WTC11 (cell line): ENCODE measurements around the gene ARHGAP22. TPM values are rescaled to one million over a fixed set of nuclear protein-coding genes. Genes with fewer than 3 reads are reported as not detected.

Experiments
- ATAC-seq: fragments of 200-7000 bp; cut with Tn5 transposase; 2 replicates; pipeline ENCODE4 v1.10.0; 2021; ENCODE audit warnings: mild to moderate bottlenecking, moderate library complexity
- CTCF ChIA-PET: fragments of 300-600 bp; sonication (Branson Sonifier 250); formaldehyde crosslinking; loops from one replicate; lab custom pipeline; 2021; ENCODE audit warnings: antibody characterized with exemption; lab: Charles Lee
- POLR2A ChIA-PET: fragments of 350-600 bp; sonication (Branson Sonifier 250); formaldehyde crosslinking; loops from one replicate; lab custom pipeline; 2021; ENCODE audit warnings: antibody characterized with exemption; lab: Charles Lee
- DNase-seq: peaks from one replicate; pipeline ENCODE4 v3.0.0; 2021; ENCODE audit warnings: low spot score
- H3K27ac Mint-ChIP-seq: 2 replicates; pipeline ENCODE4 v1.8.0; 2021; ENCODE audit warnings: mixed read lengths
- H3K27me3 Mint-ChIP-seq: 2 replicates; pipeline ENCODE4 v1.8.0; 2021; ENCODE audit warnings: low read depth, mild to moderate bottlenecking, moderate library complexity, mixed read lengths
- H3K36me3 Mint-ChIP-seq: 2 replicates; pipeline ENCODE4 v1.8.0; 2021; ENCODE audit warnings: mixed read lengths
- H3K4me1 Mint-ChIP-seq: 2 replicates; pipeline ENCODE4 v1.8.0; 2022; ENCODE audit warnings: mixed read lengths
- H3K4me3 Mint-ChIP-seq: 2 replicates; pipeline ENCODE4 v1.8.0; 2021; ENCODE audit warnings: mild to moderate bottlenecking, moderate library complexity, mixed read lengths
- H3K9me3 Mint-ChIP-seq: 2 replicates; pipeline ENCODE4 v1.8.0; 2021; ENCODE audit warnings: mixed read lengths
- ATF3 ChIP-seq: sonication (generic); formaldehyde crosslinking; conservative IDR thresholded peaks from 2 replicates; pipeline ENCODE4 v1.8.1; 2022; ENCODE audit warnings: mild to moderate bottlenecking, missing genetic modification reagents
- E2F4 ChIP-seq: sonication (generic); formaldehyde crosslinking; IDR thresholded peaks from 2 replicates; pipeline ENCODE4 v1.8.1; 2022; ENCODE audit warnings: low read depth, mild to moderate bottlenecking, moderate library complexity, missing genetic modification reagents, borderline replicate concordance
- ELF4 ChIP-seq: sonication (generic); formaldehyde crosslinking; IDR thresholded peaks from 2 replicates; pipeline ENCODE4 v1.8.1; 2022; ENCODE audit warnings: low read depth, mild to moderate bottlenecking, moderate library complexity, missing genetic modification reagents
- EMX1 ChIP-seq: fragments of 250-450 bp; sonication (Bioruptor Pico); IDR thresholded peaks from 2 replicates; pipeline ENCODE4 v1.8.0; 2021; ENCODE audit warnings: mild to moderate bottlenecking
- ERG ChIP-seq: fragments of 250-450 bp; sonication (Bioruptor Pico); IDR thresholded peaks from 2 replicates; pipeline ENCODE4 v1.8.0; 2021; ENCODE audit warnings: mild to moderate bottlenecking
- FOXP4 ChIP-seq: sonication (generic); formaldehyde crosslinking; IDR thresholded peaks from 2 replicates; pipeline ENCODE4 v1.8.0; 2022; ENCODE audit warnings: mild to moderate bottlenecking, missing genetic modification reagents
- GRHL2 ChIP-seq: fragments of 250-450 bp; sonication (Bioruptor Pico); IDR thresholded peaks from 2 replicates; pipeline ENCODE4 v1.8.0; 2022; ENCODE audit warnings: mild to moderate bottlenecking, moderate library complexity; ENCODE audit not compliant: insufficient replicate concordance, severe bottlenecking
- MAX ChIP-seq: sonication (generic); formaldehyde crosslinking; IDR thresholded peaks from 2 replicates; pipeline ENCODE4 v1.8.0; 2022; ENCODE audit warnings: mild to moderate bottlenecking, missing genetic modification reagents
- NFE2L1 ChIP-seq: sonication (generic); formaldehyde crosslinking; IDR thresholded peaks from 2 replicates; pipeline ENCODE4 v1.8.1; 2023; ENCODE audit warnings: missing genetic modification reagents
- NFYB ChIP-seq: sonication (generic); formaldehyde crosslinking; conservative IDR thresholded peaks from 2 replicates; pipeline ENCODE4 v1.8.0; 2022; ENCODE audit warnings: low read depth, missing genetic modification reagents
- OVOL2 ChIP-seq: fragments of 250-450 bp; sonication (Bioruptor Pico); IDR thresholded peaks from 2 replicates; pipeline ENCODE4 v1.9.0; 2021; ENCODE audit warnings: mild to moderate bottlenecking, borderline replicate concordance
- SMAD4 ChIP-seq: sonication (generic); formaldehyde crosslinking; IDR thresholded peaks from 2 replicates; pipeline ENCODE4 v1.8.0; 2022; ENCODE audit warnings: mild to moderate bottlenecking, missing genetic modification reagents
- TEAD1 ChIP-seq: sonication (generic); formaldehyde crosslinking; IDR thresholded peaks from 2 replicates; pipeline ENCODE4 v1.8.0; 2022; ENCODE audit warnings: mild to moderate bottlenecking, missing genetic modification reagents
- USF1 ChIP-seq: sonication (generic); formaldehyde crosslinking; IDR thresholded peaks from 2 replicates; pipeline ENCODE4 v1.8.0; 2022; ENCODE audit warnings: mild to moderate bottlenecking, missing genetic modification reagents
- USF2 ChIP-seq: sonication (generic); formaldehyde crosslinking; IDR thresholded peaks from 2 replicates; pipeline ENCODE4 v1.8.1; 2023; ENCODE audit warnings: mild to moderate bottlenecking, missing genetic modification reagents, moderate library complexity
- ZBTB21 ChIP-seq: sonication (generic); formaldehyde crosslinking; IDR thresholded peaks from 2 replicates; pipeline ENCODE4 v1.8.1; 2023; ENCODE audit warnings: mild to moderate bottlenecking, missing genetic modification reagents, borderline replicate concordance
- ZMAT4 ChIP-seq: fragments of 250-450 bp; sonication (Bioruptor Pico); IDR thresholded peaks from 2 replicates; pipeline ENCODE4 v1.9.0; 2021; ENCODE audit warnings: mild to moderate bottlenecking
- ZNF138 ChIP-seq: sonication (generic); formaldehyde crosslinking; conservative IDR thresholded peaks from 2 replicates; pipeline ENCODE4 v1.8.1; 2022; ENCODE audit warnings: mild to moderate bottlenecking, moderate library complexity, missing genetic modification reagents
- ZNF263 ChIP-seq: sonication (generic); formaldehyde crosslinking; IDR thresholded peaks from 2 replicates; pipeline ENCODE4 v1.8.1; 2022; ENCODE audit warnings: low read depth, mild to moderate bottlenecking, moderate library complexity, missing genetic modification reagents
- ZNF423 ChIP-seq: fragments of 250-450 bp; sonication (Bioruptor Pico); IDR thresholded peaks from 2 replicates; pipeline ENCODE4 v2.1.2; 2022; ENCODE audit warnings: mild to moderate bottlenecking, moderate library complexity
- total RNA-seq: library from RNA; stranded (reverse); gene quantifications from 3 replicates; pipeline ENCODE4 v1.2.3, GENCODE V29; 2021

Gene ARHGAP22
- total RNA-seq, 1 experiment from 2014 or later: 8.6 TPM

GRCh38 chr10:48536156-48536500, 68.7 kb downstream of the ARHGAP22 start:
- Mint-ChIP-seq H3K9me3 (peaks cover 9% of the 10 kb centered on the region; the same call in 1 of the 2 replicates), H3K27me3 (no peaks in the 10 kb centered on the region; the same call in 1 of the 2 replicates), H3K4me1 (peaks cover 54% of the 10 kb centered on the region), H3K36me3 (no peaks in the 10 kb centered on the region), H3K27ac (no peak overlapping the region), H3K4me3 (no peak overlapping the region)
- no peak for DNase-seq
- TF ChIP-seq ZNF423 (CRISPR knock-in tag): no peak
- CTCF ChIA-PET: interaction anchor here (0.7 to 7.2 kb wide), 20 partner anchors 10 to 195 kb away, joined by 3 to 44 read pairs (median 4); no protein-coding TSS in a partner anchor
- POLR2A ChIA-PET: no interaction called here
- no peak for ATAC-seq

- ChIA-PET POLR2A (no interaction called here), CTCF (interaction anchor here (0.7 to 7.2 kb wide), 21 partner anchors 9 to 194 kb away, joined by 3 to 44 read pairs (median 5); no protein-coding TSS in a partner anchor)
- no peak overlapping the region for H3K4me3 Mint-ChIP-seq
- DNase-seq: peak; percentile 47
- peaks cover 54% of the 10 kb centered on the region for H3K4me1 Mint-ChIP-seq
- H3K36me3 Mint-ChIP-seq: no peaks in the 10 kb centered on the region
- peak; percentile 57 for ATAC-seq
- no peaks in the 10 kb centered on the region; the same call in 1 of the 2 replicates for H3K27me3 Mint-ChIP-seq
- no peak for TF ChIP-seq ZBTB21 (CRISPR knock-in tag)
- peak; percentile 76 for TF ChIP-seq USF1 (CRISPR knock-in tag)
- TF ChIP-seq MAX (CRISPR knock-in tag): peak; percentile 32; the same call in 1 of the 2 replicates
- peak; percentile 85 for TF ChIP-seq USF2 (CRISPR knock-in tag)
- H3K9me3 Mint-ChIP-seq: peaks cover 9% of the 10 kb centered on the region; the same call in 1 of the 2 replicates
- H3K27ac Mint-ChIP-seq: no peak overlapping the region
Measured at GRCh38 chr10:48535416-48536155, 69.3 kb downstream of the ARHGAP22 start.

- CTCF ChIA-PET: interaction anchor here (0.7 to 7.2 kb wide), 12 partner anchors 10 to 233 kb away, joined by 3 to 44 read pairs (median 6); no protein-coding TSS in a partner anchor
- POLR2A ChIA-PET: no interaction called here
- peak; percentile 46 for DNase-seq
- ATAC-seq: peak; percentile 38
- TF ChIP-seq ERG (CRISPR knock-in tag) (no peak), NFYB (CRISPR knock-in tag) (no peak), ZMAT4 (no peak), TEAD1 (no peak), EMX1 (CRISPR knock-in tag) (no peak), ZNF263 (CRISPR knock-in tag) (no peak), ATF3 (CRISPR knock-in tag) (no peak), FOXP4 (CRISPR knock-in tag) (no peak), SMAD4 (CRISPR knock-in tag) (no peak), GRHL2 (CRISPR knock-in tag) (no peak), ZNF138 (CRISPR knock-in tag) (no peak), E2F4 (CRISPR knock-in tag) (no peak), NFE2L1 (CRISPR knock-in tag) (no peak), ELF4 (CRISPR knock-in tag) (no peak), ZNF423 (CRISPR knock-in tag) (no peak), OVOL2 (no peak)
- Mint-ChIP-seq H3K27me3 (no peaks in the 10 kb centered on the region; the same call in 1 of the 2 replicates), H3K27ac (peak overlapping the region; percentile 80), H3K4me1 (peaks cover 54% of the 10 kb centered on the region), H3K36me3 (no peaks in the 10 kb centered on the region), H3K4me3 (no peak overlapping the region), H3K9me3 (peaks cover 9% of the 10 kb centered on the region; the same call in 1 of the 2 replicates)
Measured at GRCh38 chr10:48533951-48534720, 70.7 kb downstream of the ARHGAP22 start.
